ENCODE data around the gene IFT81.

The IFT81 gene

GRCh38 chr12:110149086-110149660 is 25.0 kb downstream of the IFT81 start:
- DNase-seq (ENCODE audit: low spot score), result no peak

- no peak for DNase-seq (ENCODE audit: low spot score)
These were observed 32.6 kb downstream of the IFT81 start for GRCh38 chr12:110156766-110157165.

- no peak for DNase-seq (ENCODE audit: low spot score)
These were observed 33.4 kb downstream of the IFT81 start for GRCh38 chr12:110157539-110157938.

- DNase-seq (ENCODE audit: low spot score), result no peak
These were observed 35.6 kb downstream of the IFT81 start for GRCh38 chr12:110159671-110160245.

- DNase-seq (ENCODE audit: low spot score), result no peak
These were observed 41.5 kb downstream of the IFT81 start for GRCh38 chr12:110165540-110166159.

- no peak for DNase-seq (ENCODE audit: low spot score)
These were observed 44.7 kb downstream of the IFT81 start for GRCh38 chr12:110168732-110169455.

- DNase-seq (ENCODE audit: low spot score), result no peak
These were observed 46.5 kb downstream of the IFT81 start for GRCh38 chr12:110170535-110171185.

GRCh38 chr12:110171186-110171538 is 47.0 kb downstream of the IFT81 start:
- no peak for DNase-seq (ENCODE audit: low spot score)

- DNase-seq (ENCODE audit: low spot score), result peak; percentile 33
These were observed 47.5 kb downstream of the IFT81 start for GRCh38 chr12:110171636-110172035.

GRCh38 chr12:110174373-110174996 is 50.3 kb downstream of the IFT81 start:
- no peak for DNase-seq (ENCODE audit: low spot score)

- DNase-seq (ENCODE audit: low spot score), result no peak
These were observed 51.0 kb downstream of the IFT81 start for GRCh38 chr12:110175201-110175600.

- DNase-seq (ENCODE audit: low spot score), result no peak
These were observed 52.6 kb downstream of the IFT81 start for GRCh38 chr12:110176745-110177144.

GRCh38 chr12:110179291-110179690 is 55.1 kb downstream of the IFT81 start:
- DNase-seq (ENCODE audit: low spot score), result no peak

GRCh38 chr12:110180591-110181005 is 56.4 kb downstream of the IFT81 start:
- DNase-seq (ENCODE audit: low spot score), result no peak

- DNase-seq (ENCODE audit: low spot score), result no peak
These were observed 58.1 kb downstream of the IFT81 start for GRCh38 chr12:110182281-110182680.

- peak; percentile 92 for DNase-seq (ENCODE audit: low spot score)
These were observed 59.2 kb downstream of the IFT81 start for GRCh38 chr12:110183386-110183785.

GRCh38 chr12:110185626-110186025 is 61.5 kb downstream of the IFT81 start:
- no peak for DNase-seq (ENCODE audit: low spot score)

GRCh38 chr12:110186059-110186458 is 61.9 kb downstream of the IFT81 start:
- DNase-seq (ENCODE audit: low spot score), result no peak

GRCh38 chr12:110193196-110193595 is 69.0 kb downstream of the IFT81 start:
- DNase-seq (ENCODE audit: low spot score), result no peak

- DNase-seq (ENCODE audit: low spot score), result no peak
These were observed 72.8 kb downstream of the IFT81 start for GRCh38 chr12:110197003-110197402.

- DNase-seq (ENCODE audit: low spot score), result no peak
These were observed 74.2 kb downstream of the IFT81 start for GRCh38 chr12:110198386-110198785.

All from pons (tissue), 1 donor.